OCI-LY7 (cell line): Measurements from ENCODE around the gene DMD. TPM values are rescaled to one million over a fixed set of nuclear protein-coding genes. Genes with fewer than 3 reads are reported as not detected.
A peak's percentile ranks its signal among the peaks of the same experiment; 100 is the strongest.

Source experiments
- BruUV-seq: library from RNA; stranded (reverse); fragments of 400-500 nt; replicated peaks from 2 replicates; lab custom pipeline; 2021; lab: Mats Ljungman, UMichigan
- CTCF ChIA-PET: fragments of 300-600 bp; sonication (Branson Sonifier 250); formaldehyde crosslinking; loops from one replicate; lab custom pipeline; 2022; ENCODE audit warnings: antibody characterized with exemption; ENCODE audit not compliant: unreplicated experiment; lab: Charles Lee
- POLR2A ChIA-PET: fragments of 300-600 bp; sonication (Branson Sonifier 250); formaldehyde crosslinking; loops from one replicate; lab custom pipeline; 2022; ENCODE audit warnings: antibody characterized with exemption; lab: Charles Lee
- DNase-seq: peaks from one replicate; pipeline ENCODE4 v3.0.0-alpha.2; 2015; ENCODE audit warnings: low spot score
- H2AFZ ChIP-seq: fragments of 200-600 bp; sonication (generic), shearing (Covaris generic); 2 replicates; pipeline ENCODE4 v1.6.1; 2014; ENCODE audit warnings: mild to moderate bottlenecking, antibody characterized with exemption, low read length, moderate library complexity
- H3K27ac ChIP-seq: fragments of 200-600 bp; sonication (generic); 2 replicates; pipeline ENCODE4 v1.5.1; 2014; ENCODE audit warnings: mixed run types, low read depth, mild to moderate bottlenecking, moderate library complexity, low read length, inconsistent platforms; ENCODE audit not compliant: poor library complexity, severe bottlenecking
- H3K36me3 ChIP-seq: fragments of 200-600 bp; sonication (generic); 2 replicates; pipeline ENCODE4 v1.6.1; 2014; ENCODE audit warnings: mild to moderate bottlenecking, antibody characterized with exemption, low read length, moderate library complexity, mixed read lengths; ENCODE audit not compliant: insufficient read depth
- H3K4me1 ChIP-seq: fragments of 200-600 bp; sonication (generic); 2 replicates; pipeline ENCODE4 v1.5.1; 2014; ENCODE audit warnings: mild to moderate bottlenecking, low read length; ENCODE audit not compliant: insufficient read depth, poor library complexity, severe bottlenecking
- H3K4me2 ChIP-seq: fragments of 200-600 bp; sonication (generic); 2 replicates; pipeline ENCODE4 v1.6.1; 2014; ENCODE audit warnings: mild to moderate bottlenecking, low read length
- H3K4me3 ChIP-seq: fragments of 200-600 bp; sonication (generic); 2 replicates; pipeline ENCODE4 v1.5.1; 2014; ENCODE audit warnings: mild to moderate bottlenecking, low read depth, low read length; ENCODE audit not compliant: poor library complexity, severe bottlenecking
- H3K79me2 ChIP-seq: fragments of 200-600 bp; sonication (generic); 2 replicates; pipeline ENCODE4 v1.6.1; 2016; ENCODE audit warnings: low read depth, mild to moderate bottlenecking, low read length, moderate library complexity, mixed read lengths; ENCODE audit not compliant: insufficient read depth
- H3K9me2 ChIP-seq: fragments of 200-600 bp; sonication (generic); 2 replicates; pipeline ENCODE4 v1.6.1; 2016; ENCODE audit warnings: mild to moderate bottlenecking, low read length, mixed read lengths; ENCODE audit not compliant: insufficient read depth
- H3K9me3 ChIP-seq: fragments of 200-600 bp; sonication (generic); 2 replicates; pipeline ENCODE4 v1.6.1; 2014; ENCODE audit warnings: mild to moderate bottlenecking, mixed run types, low read length, mixed read lengths
- H4K20me1 ChIP-seq: fragments of 200-600 bp; sonication (generic); 2 replicates; pipeline ENCODE4 v1.6.1; 2014; ENCODE audit warnings: mild to moderate bottlenecking, antibody characterized with exemption, low read length, moderate library complexity, mixed read lengths; ENCODE audit not compliant: insufficient read depth
- EZH2phosphoT487 ChIP-seq: fragments of 200-600 bp; sonication (generic); IDR thresholded peaks from 2 replicates; pipeline ENCODE4 v1.6.1; 2018; ENCODE audit warnings: low read depth, borderline replicate concordance, mild to moderate bottlenecking, mixed run types, antibody characterized with exemption, low read length, moderate library complexity, mixed read lengths
- intact Hi-C: fragments of 100-400 bp; cut with micrococcal nuclease; formaldehyde crosslinking; loops from one replicate; pipeline ENCODE4 v1.10.0; 2022; ENCODE audit not compliant: unreplicated experiment
- total RNA-seq, 2 experiments: library from RNA; depleted of rRNA in 1 of 2; stranded (reverse); fragments of >200 nt in 1 of 2; shearing (Covaris generic) in 1 of 2; gene quantifications; 2 replicates each; pipeline ENCODE4 v1.2.3, GENCODE V29; 2014 to 2022
- TF ChIP-seq, protein P1 (sequence below): fragments of 200-600 bp; sonication (generic); conservative IDR thresholded peaks from 2 replicates; pipeline ENCODE4 v1.5.1; 2014; ENCODE audit warnings: mild to moderate bottlenecking, antibody characterized with exemption, low read length, moderate library complexity, mixed read lengths

The DMD gene
- total RNA-seq, 2 experiments from 2014 or later = 20.5 to 61.4 TPM

DNA sequence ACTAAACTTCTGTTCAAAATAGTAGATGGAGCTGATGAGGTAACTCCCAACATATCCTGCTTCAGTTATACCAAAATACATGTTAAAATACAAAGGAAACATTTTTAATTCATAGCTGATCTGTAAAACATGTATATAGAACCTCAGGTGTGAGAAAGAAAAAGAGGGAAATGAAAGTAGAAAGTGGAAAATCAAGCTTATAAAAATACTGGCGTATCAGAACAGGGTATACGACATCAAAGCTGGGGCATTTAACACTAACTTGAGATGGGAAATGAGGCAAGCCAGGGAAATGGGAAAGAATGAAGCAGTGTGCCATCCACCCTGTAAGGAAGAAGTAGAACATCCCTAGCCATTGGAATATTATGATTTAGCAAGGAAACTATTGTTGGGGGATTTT is 767.5 kb downstream of the DMD start:
- Histone ChIP-seq H3K4me3 (peak overlapping the region; percentile 33), H3K79me2 (no peaks in the 10 kb centered on the region), H3K27ac (peak overlapping the region; percentile 95), H3K4me1 (peaks cover 56% of the 10 kb centered on the region), H3K4me2 (peak overlapping the region; percentile 60), H3K9me2 (no peaks in the 10 kb centered on the region), H3K36me3 (peaks cover 34% of the 10 kb centered on the region), H3K9me3 (peaks cover 5% of the 10 kb centered on the region; the same call in 1 of the 2 replicates), H2AFZ (peak overlapping the region; percentile 79), H4K20me1 (no peaks in the 10 kb centered on the region)
- peak; percentile 69 for DNase-seq
- TF ChIP-seq, protein P1, sequence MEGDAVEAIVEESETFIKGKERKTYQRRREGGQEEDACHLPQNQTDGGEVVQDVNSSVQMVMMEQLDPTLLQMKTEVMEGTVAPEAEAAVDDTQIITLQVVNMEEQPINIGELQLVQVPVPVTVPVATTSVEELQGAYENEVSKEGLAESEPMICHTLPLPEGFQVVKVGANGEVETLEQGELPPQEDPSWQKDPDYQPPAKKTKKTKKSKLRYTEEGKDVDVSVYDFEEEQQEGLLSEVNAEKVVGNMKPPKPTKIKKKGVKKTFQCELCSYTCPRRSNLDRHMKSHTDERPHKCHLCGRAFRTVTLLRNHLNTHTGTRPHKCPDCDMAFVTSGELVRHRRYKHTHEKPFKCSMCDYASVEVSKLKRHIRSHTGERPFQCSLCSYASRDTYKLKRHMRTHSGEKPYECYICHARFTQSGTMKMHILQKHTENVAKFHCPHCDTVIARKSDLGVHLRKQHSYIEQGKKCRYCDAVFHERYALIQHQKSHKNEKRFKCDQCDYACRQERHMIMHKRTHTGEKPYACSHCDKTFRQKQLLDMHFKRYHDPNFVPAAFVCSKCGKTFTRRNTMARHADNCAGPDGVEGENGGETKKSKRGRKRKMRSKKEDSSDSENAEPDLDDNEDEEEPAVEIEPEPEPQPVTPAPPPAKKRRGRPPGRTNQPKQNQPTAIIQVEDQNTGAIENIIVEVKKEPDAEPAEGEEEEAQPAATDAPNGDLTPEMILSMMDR = no peak
- TF ChIP-seq EZH2phosphoT487 = no peak
- ChIA-PET CTCF (no interaction called here), POLR2A (interaction anchor here (0.5 to 2.5 kb wide), 10 partner anchors 9 to 1202 kb away, joined by 3 to 16 read pairs (median 4); no protein-coding TSS in a partner anchor)
- intact Hi-C loops = loop anchor here (5.0 kb wide), 1 partner anchor 728 kb away; no protein-coding TSS in a partner anchor
- BruUV-seq = no TSS peak

DNA sequence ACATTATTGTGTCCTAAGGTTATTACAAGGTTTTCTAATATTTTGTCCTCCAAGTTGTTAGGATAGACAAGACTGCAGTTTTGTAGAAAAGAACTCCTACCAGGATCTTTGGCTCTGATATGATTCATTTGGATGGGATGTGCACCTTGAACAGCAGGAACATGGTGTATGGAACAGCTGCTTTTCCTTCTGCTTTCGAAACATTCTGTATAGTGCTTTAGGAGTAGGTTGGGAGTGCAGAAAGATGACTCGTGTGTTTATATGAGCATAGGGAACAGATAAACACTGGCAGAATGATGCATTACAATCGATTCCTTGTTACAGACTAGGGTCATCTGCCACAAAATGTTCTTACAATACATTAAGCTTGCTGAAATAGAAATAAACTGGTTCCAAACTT is 790.1 kb downstream of the DMD start:
- no peaks in the 10 kb centered on the region for H3K4me1 ChIP-seq
- H2AFZ ChIP-seq = no peak overlapping the region
- no peak overlapping the region for H3K4me3 ChIP-seq
- H3K27ac ChIP-seq = no peak overlapping the region
- intact Hi-C loops = no loop called here
- no peaks in the 10 kb centered on the region for H3K9me3 ChIP-seq
- H3K79me2 ChIP-seq = no peaks in the 10 kb centered on the region
- H3K9me2 ChIP-seq = no peaks in the 10 kb centered on the region
- no peaks in the 10 kb centered on the region for H4K20me1 ChIP-seq
- TF ChIP-seq, protein P1 = no peak
- TF ChIP-seq EZH2phosphoT487 = no peak
- H3K4me2 ChIP-seq = no peak overlapping the region
- no peak for DNase-seq
- ChIA-PET CTCF (no interaction called here), POLR2A (interaction anchor here (1.7 to 2.6 kb wide), 2 partner anchors 11 to 27 kb away, joined by 7 to 9 read pairs; no protein-coding TSS in a partner anchor)
- BruUV-seq = no TSS peak
- no peaks in the 10 kb centered on the region for H3K36me3 ChIP-seq

DNA sequence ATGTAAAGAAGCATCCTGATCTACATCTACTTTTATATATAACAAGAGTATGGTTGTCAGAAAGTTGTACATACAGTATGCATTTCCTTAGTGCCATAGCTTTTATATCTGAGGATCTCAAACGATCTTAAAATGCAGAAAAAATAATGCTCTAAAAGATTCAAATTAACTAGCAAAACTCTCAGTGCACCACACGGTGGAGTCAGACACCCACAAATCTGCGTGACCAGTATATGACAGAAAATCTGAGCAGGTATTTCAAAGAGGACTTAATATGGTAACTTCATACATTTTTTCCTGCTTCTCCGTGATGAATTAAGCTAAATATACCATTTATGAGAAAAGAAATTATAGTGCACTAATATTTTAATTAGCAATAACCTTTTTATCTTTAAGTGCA is 803.0 kb downstream of the DMD start:
- peak; percentile 62 for DNase-seq
- Histone ChIP-seq H3K36me3 (no peaks in the 10 kb centered on the region), H3K4me1 (no peaks in the 10 kb centered on the region), H4K20me1 (no peaks in the 10 kb centered on the region), H3K9me2 (no peaks in the 10 kb centered on the region), H2AFZ (no peak overlapping the region), H3K4me3 (no peak overlapping the region), H3K4me2 (no peak overlapping the region), H3K79me2 (no peaks in the 10 kb centered on the region), H3K9me3 (no peaks in the 10 kb centered on the region), H3K27ac (no peak overlapping the region)
- ChIA-PET POLR2A (interaction anchor here (0.6 to 1.3 kb wide), 7 partner anchors 9 to 1085 kb away, joined by 3 to 5 read pairs (median 4); no protein-coding TSS in a partner anchor), CTCF (no interaction called here)
- intact Hi-C loops = loop anchor here (2.0 to 10.0 kb wide), 4 partner anchors 122 to 1026 kb away; no protein-coding TSS in a partner anchor
- no TSS peak for BruUV-seq
- TF ChIP-seq EZH2phosphoT487 = no peak
- TF ChIP-seq, protein P1 = peak; percentile 79
